ENCODE data around the gene PRADC1.
A peak's percentile ranks its signal among the peaks of the same experiment; 100 is the strongest.

PRADC1 gene

DNA sequence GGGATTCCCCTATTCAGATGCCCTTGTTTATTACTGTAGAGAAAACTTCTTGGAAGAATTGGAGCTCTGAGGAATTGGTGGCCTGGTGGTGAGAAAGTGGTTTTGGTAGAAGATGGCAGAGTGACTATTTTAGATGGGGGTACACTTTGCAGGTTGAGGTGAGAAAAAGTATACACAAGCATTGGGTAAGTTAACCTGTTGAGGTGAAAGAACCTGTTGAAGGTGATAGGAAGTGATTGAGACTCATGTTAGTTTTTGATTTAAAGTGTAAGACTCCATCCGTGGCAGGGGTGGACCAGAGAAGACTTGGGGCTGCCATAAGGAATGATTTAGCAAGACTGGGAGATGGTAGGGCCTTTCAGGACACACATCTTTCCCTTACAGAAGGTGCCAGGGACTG lies 4.1 kb upstream of the PRADC1 start:
- Mint-ChIP-seq H3K27me3 (no peaks in the 10 kb centered on the region), H3K27ac (peak overlapping the region; percentile 1), H3K36me3 (peaks cover 4% of the 10 kb centered on the region), H3K4me1 (peaks cover 26% of the 10 kb centered on the region), H3K9me3 (no peaks in the 10 kb centered on the region), H3K4me3 (no peak overlapping the region)
- ATAC-seq (ENCODE audit: low read depth), result no peak
- no peak for DNase-seq (ENCODE audit: low spot score in 2 of 2)

DNA sequence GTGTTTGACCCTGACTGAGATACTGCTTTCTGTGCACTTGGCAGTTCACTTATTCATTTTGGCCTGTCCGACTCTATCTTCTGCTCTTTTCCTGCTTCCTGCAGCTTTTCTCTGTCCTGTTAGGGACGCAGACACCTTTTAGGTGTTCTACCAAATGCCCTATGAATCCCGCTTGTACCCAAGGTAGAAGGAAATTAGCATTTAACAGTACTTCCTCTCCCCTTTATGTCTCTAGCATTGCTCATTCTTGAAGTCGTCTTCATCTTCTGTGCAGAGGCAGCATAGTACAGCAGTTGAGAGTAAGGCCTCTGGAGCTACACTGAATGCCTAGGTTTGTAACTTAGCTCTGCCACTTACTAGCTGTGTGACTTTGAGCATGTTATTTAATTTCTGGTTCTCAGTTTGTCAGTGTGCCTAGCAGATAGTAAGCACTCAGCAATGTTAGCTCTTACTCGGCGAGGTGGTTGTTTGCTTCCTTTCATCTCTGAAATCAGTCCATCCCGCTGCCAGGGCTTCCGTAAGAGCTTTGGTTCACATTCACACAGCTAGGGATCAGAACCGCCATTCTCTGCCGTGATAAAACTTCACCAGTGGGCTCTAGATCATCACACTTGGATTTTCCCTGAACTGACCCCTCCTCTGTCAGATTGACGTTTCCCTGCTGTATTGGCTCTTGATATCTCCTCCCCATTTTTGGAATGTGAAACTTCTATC lies 2.4 kb upstream of the PRADC1 start:
- H3K4me3 Mint-ChIP-seq, result peak overlapping the region; percentile 94
- peaks cover 26% of the 10 kb centered on the region for H3K4me1 Mint-ChIP-seq
- DNase-seq (ENCODE audit: low spot score in 2 of 2) (no peak), ATAC-seq (ENCODE audit: low read depth) (no peak)
- H3K27me3 Mint-ChIP-seq, result no peaks in the 10 kb centered on the region
- peaks cover 4% of the 10 kb centered on the region for H3K36me3 Mint-ChIP-seq
- no peaks in the 10 kb centered on the region for H3K9me3 Mint-ChIP-seq
- H3K27ac Mint-ChIP-seq, result peak overlapping the region; percentile 96

GRCh38 chr2:73233932-73234832 lies 1.1 kb upstream of the PRADC1 start, which contains the start of gene CCT7:
CCT7 (plus strand) TSS chr2:73234308; CDS start chr2:73234379, 71 bp downstream.
- Mint-ChIP-seq H3K36me3 (peaks cover 2% of the 10 kb centered on the region), H3K27me3 (no peaks in the 10 kb centered on the region), H3K4me3 (peak within 1 kb of the TSS; percentile 94)

GRCh38 chr2:73232403-73233153 lies 461 bp downstream of the PRADC1 start:
- peak overlapping the region; percentile 96 for H3K27ac Mint-ChIP-seq
- peaks cover 26% of the 10 kb centered on the region for H3K4me1 Mint-ChIP-seq
- peaks cover 2% of the 10 kb centered on the region for H3K36me3 Mint-ChIP-seq
- H3K27me3 Mint-ChIP-seq, result no peaks in the 10 kb centered on the region
- no peaks in the 10 kb centered on the region for H3K9me3 Mint-ChIP-seq
- no peak for ATAC-seq (ENCODE audit: low read depth)
- DNase-seq (ENCODE audit: low spot score in 2 of 2), result peak in 1 of 2 donors; percentile 37
- H3K4me3 Mint-ChIP-seq, result peak overlapping the region; percentile 94

More at GRCh38 chr2:73233932-73234832, 1.1 kb upstream of the PRADC1 start, which contains the start of gene CCT7:
- Mint-ChIP-seq H3K9me3 (no peaks in the 10 kb centered on the region), H3K27ac (peak within 1 kb of the TSS; percentile 96), H3K4me1 (peaks cover 26% of the 10 kb centered on the region)
- DNase-seq (ENCODE audit: low spot score in 2 of 2), result peak; percentile 83 to 84
- peak; percentile 70 for ATAC-seq (ENCODE audit: low read depth)

DNA sequence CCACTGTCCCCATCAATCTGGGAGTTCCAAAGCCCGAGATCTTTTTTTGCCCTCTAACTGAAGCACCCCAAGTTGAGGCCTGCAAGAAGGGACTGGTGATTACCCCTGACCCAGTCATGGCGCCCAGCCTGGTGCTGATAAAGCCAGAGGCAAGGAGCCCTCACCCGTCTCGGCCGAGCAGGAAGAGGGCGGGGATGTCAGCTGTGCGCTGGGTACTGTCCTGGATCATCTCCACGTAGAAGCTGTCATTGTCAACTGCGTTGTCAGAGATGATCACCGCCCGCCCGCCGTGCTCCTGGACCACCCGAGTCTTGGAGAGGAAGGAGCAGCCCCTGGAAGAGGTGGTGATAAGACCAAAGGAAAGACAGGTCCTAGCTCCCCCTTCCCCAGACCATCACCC lies 4.4 kb downstream of the PRADC1 start:
- DNase-seq (ENCODE audit: low spot score in 2 of 2), result no peak
- Mint-ChIP-seq H3K4me1 (peaks cover 5% of the 10 kb centered on the region), H3K27me3 (no peaks in the 10 kb centered on the region), H3K36me3 (peaks cover 2% of the 10 kb centered on the region), H3K27ac (no peak overlapping the region), H3K4me3 (no peak overlapping the region), H3K9me3 (no peaks in the 10 kb centered on the region)
- ATAC-seq (ENCODE audit: low read depth), result no peak

DNA sequence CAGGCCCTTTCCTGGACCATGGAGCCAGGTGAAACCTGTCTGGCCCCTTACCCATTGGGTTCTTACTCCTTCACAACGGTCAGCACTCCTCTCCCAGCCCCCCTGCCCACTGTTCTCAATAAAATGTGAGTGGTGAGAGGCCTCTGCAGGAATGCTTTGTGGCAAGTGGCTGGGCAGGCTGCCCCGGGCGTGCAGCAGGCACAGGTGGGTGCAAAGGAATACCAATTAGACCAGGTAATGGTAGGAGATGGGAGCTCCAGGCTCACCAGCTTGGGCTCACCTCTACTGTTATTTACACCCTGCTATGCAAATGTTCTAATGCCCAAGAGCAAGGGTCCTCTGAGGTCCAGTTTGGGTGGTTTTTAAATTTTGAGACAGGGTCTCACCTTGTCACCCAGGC lies 6.0 kb downstream of the PRADC1 start:
- Mint-ChIP-seq H3K27ac (no peak overlapping the region), H3K27me3 (no peaks in the 10 kb centered on the region)

GRCh38 chr2:73225513-73226360 lies 7.3 kb downstream of the PRADC1 start:
- no peak overlapping the region for H3K27ac Mint-ChIP-seq
- H3K27me3 Mint-ChIP-seq, result no peaks in the 10 kb centered on the region
- H3K4me1 Mint-ChIP-seq, result no peaks in the 10 kb centered on the region
- DNase-seq (ENCODE audit: low spot score in 2 of 2) (no peak), ATAC-seq (ENCODE audit: low read depth) (no peak)
- no peak overlapping the region for H3K4me3 Mint-ChIP-seq
- H3K36me3 Mint-ChIP-seq, result peaks cover 8% of the 10 kb centered on the region
- H3K9me3 Mint-ChIP-seq, result no peaks in the 10 kb centered on the region

More for the DNA sequence above, 6.0 kb downstream of the PRADC1 start:
- no peak for DNase-seq (ENCODE audit: low spot score in 2 of 2)
- H3K36me3 Mint-ChIP-seq, result peaks cover 3% of the 10 kb centered on the region
- no peaks in the 10 kb centered on the region for H3K4me1 Mint-ChIP-seq
- ATAC-seq (ENCODE audit: low read depth), result no peak
- H3K4me3 Mint-ChIP-seq, result no peak overlapping the region
- no peaks in the 10 kb centered on the region for H3K9me3 Mint-ChIP-seq

DNA sequence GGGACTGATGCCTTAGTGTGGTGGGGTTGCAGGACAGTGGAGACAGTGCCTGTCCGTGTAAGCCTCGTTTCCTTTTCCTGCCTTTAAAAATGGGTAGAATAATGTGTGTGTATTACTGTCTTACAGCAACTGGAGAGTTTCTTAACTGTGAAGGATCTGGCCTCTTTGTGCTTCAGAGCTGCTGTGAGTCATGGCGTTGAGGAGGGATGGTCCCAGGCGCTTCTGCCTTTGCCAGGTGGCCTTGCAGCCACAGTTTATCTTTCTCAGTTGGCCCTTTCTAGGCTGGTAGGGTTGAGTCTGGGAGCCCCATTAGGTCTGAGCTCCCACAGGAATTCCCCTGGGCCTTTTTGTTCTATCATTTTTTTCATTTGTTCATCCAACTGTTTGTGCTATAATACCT lies 9.2 kb downstream of the PRADC1 start:
- Mint-ChIP-seq H3K4me3 (no peak overlapping the region), H3K27me3 (no peaks in the 10 kb centered on the region), H3K9me3 (no peaks in the 10 kb centered on the region), H3K27ac (peak overlapping the region; percentile 19), H3K36me3 (peaks cover 11% of the 10 kb centered on the region), H3K4me1 (no peaks in the 10 kb centered on the region)
- DNase-seq (ENCODE audit: low spot score in 2 of 2) (no peak), ATAC-seq (ENCODE audit: low read depth) (no peak)

- no peak overlapping the region for H3K4me3 Mint-ChIP-seq
- H3K27me3 Mint-ChIP-seq, result no peaks in the 10 kb centered on the region
- DNase-seq (ENCODE audit: low spot score in 2 of 2), result no peak
- H3K4me1 Mint-ChIP-seq, result peaks cover 15% of the 10 kb centered on the region
- no peak for ATAC-seq (ENCODE audit: low read depth)
- H3K27ac Mint-ChIP-seq, result no peak overlapping the region
- peaks cover 10% of the 10 kb centered on the region for H3K36me3 Mint-ChIP-seq
- H3K9me3 Mint-ChIP-seq, result no peaks in the 10 kb centered on the region
Measured at GRCh38 chr2:73218298-73218697, 14.7 kb downstream of the PRADC1 start.

DNA sequence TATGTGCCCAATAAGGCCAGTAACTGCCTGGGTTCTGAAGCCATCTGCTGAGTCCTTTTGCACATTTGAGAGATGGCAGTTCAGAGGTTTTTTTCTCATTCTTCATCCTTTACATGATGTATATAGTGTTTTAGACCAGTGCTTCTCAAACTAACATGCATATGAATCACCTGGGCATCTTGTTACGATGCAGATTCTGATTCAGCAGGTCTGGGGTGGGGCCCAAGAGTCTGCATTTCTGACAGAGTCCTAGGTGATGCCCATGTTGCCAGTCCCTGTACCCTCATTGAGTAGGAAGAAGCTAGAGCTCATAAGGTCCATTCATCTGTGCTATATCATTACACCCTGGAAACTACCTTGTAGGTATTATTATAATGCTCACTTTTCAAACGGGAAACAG lies 15.2 kb downstream of the PRADC1 start:
- Mint-ChIP-seq H3K27ac (no peak overlapping the region), H3K36me3 (peaks cover 10% of the 10 kb centered on the region), H3K4me3 (no peak overlapping the region), H3K9me3 (no peaks in the 10 kb centered on the region), H3K27me3 (no peaks in the 10 kb centered on the region), H3K4me1 (peaks cover 17% of the 10 kb centered on the region)
- ATAC-seq (ENCODE audit: low read depth), result no peak
- no peak for DNase-seq (ENCODE audit: low spot score in 2 of 2)

DNA sequence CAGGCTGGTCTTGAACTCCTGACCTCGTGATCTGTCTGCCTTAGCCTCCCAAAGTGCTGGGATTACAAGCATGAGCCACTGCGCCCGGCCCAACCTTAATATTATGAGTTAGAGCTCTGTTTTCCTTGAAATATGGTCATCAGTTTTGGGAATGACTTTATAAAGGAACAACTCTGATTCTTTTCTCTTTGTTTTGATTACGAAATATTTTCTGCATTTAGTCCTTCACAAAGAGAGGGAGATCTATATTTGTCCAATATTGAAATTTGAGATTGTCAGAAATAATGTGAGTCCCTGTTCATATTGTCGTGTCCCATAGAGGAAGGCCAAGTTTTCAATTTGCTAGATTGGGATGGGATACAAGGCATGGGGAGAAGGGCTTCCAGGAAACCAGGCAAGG lies 15.9 kb downstream of the PRADC1 start:
- peaks cover 19% of the 10 kb centered on the region for H3K4me1 Mint-ChIP-seq
- no peak for ATAC-seq (ENCODE audit: low read depth)
- no peaks in the 10 kb centered on the region for H3K9me3 Mint-ChIP-seq
- H3K36me3 Mint-ChIP-seq, result peaks cover 8% of the 10 kb centered on the region
- H3K4me3 Mint-ChIP-seq, result no peak overlapping the region
- DNase-seq (ENCODE audit: low spot score in 2 of 2), result no peak
- no peaks in the 10 kb centered on the region for H3K27me3 Mint-ChIP-seq
- H3K27ac Mint-ChIP-seq, result no peak overlapping the region

DNA sequence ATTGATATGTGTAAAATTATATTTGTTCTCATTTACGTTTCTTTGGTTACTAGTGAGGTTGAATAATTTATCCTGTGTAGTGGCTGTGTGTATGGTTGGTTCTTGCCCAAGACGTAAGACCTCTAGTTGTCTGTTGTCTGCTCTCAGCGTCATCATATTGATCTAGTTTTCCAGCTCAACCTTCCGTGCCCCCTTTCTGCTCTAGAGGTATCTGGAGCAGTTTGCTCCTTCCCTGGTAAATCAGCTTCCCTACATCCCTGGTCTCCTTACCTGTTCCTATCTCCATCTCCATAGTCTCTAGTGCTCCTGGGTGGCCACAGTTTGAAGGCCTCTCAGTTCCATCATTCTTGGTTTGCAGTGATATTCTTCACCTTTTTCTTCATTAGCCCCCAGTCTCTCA lies 17.8 kb downstream of the PRADC1 start:
- peaks cover 1% of the 10 kb centered on the region for H3K27me3 Mint-ChIP-seq
- peaks cover 19% of the 10 kb centered on the region for H3K4me1 Mint-ChIP-seq
- no peak for ATAC-seq (ENCODE audit: low read depth)
- DNase-seq (ENCODE audit: low spot score in 2 of 2), result no peak
- peaks cover 2% of the 10 kb centered on the region for H3K36me3 Mint-ChIP-seq
- peak overlapping the region; percentile 94 for H3K4me3 Mint-ChIP-seq
- no peaks in the 10 kb centered on the region for H3K9me3 Mint-ChIP-seq
- peak overlapping the region; percentile 88 for H3K27ac Mint-ChIP-seq
